Uterus (tissue), 4 donors: ENCODE data around the gene AKAP12. TPM values are rescaled to one million over a fixed set of nuclear protein-coding genes. Genes with fewer than 3 reads are reported as not detected.

Experiments
- DNase-seq, 2 donors: peaks; one replicate each; pipeline ENCODE4 v3.0.0-alpha.2; 2019 to 2020
- H3K27ac ChIP-seq, 2 donors: fragments of 200-600 bp; sonication (generic); 1 replicate in 1 of 2; 2 replicates in 1 of 2; pipeline ENCODE4 v1.5.1; 2016 to 2018
- H3K27me3 ChIP-seq, 2 donors: fragments of 200-600 bp; sonication (generic); one replicate each; pipeline ENCODE4 v1.5.1; 2018 to 2019; ENCODE audit warnings: control low read depth in 1 of 2
- H3K36me3 ChIP-seq, 2 donors: fragments of 200-600 bp; sonication (generic); one replicate each; pipeline ENCODE4 v1.5.1; 2019; ENCODE audit warnings: control low read depth in 1 of 2
- H3K4me1 ChIP-seq, 2 donors: fragments of 200-600 bp; sonication (generic); one replicate each; pipeline ENCODE4 v1.5.1; 2018 to 2019; ENCODE audit warnings: control low read depth in 1 of 2
- H3K4me3 ChIP-seq, 2 donors: fragments of 200-600 bp; sonication (generic); 1 replicate in 1 of 2; 2 replicates in 1 of 2; pipeline ENCODE4 v1.5.1; 2018 to 2019; ENCODE audit warnings: mild to moderate bottlenecking in 1 of 2
- H3K9me3 ChIP-seq, 2 donors: fragments of 200-600 bp; sonication (generic); one replicate each; pipeline ENCODE4 v1.5.1; 2019; ENCODE audit warnings: control low read depth in 1 of 2
- POLR2A ChIP-seq, 2 donors: fragments of 450-650 bp; IDR thresholded peaks; one replicate each; pipeline ENCODE4 v1.6.1; 2016; ENCODE audit warnings: antibody characterized with exemption in 2 of 2, mild to moderate bottlenecking in 1 of 2, moderate library complexity in 1 of 2
- intact Hi-C: fragments of 100-400 bp; cut with DNase I; formaldehyde crosslinking; loops from one replicate; pipeline ENCODE4 v1.15.1; 2023; ENCODE audit warnings: low total_unique reads
- total RNA-seq, 4 donors: library from RNA; depleted of rRNA in 3 of 4; stranded (reverse); fragments of >200 nt in 3 of 4; gene quantifications; one replicate each; pipeline versions ENCODE4 v1.1.0 to v1.2.4, GENCODE V29; 2014 to 2023
- TF ChIP-seq, protein P1 (sequence below), 4 experiments: fragments of 200-600 bp in 2 of 4; fragments of 450-650 bp in 2 of 4; sonication (generic) in 2 of 4; IDR thresholded peaks; one replicate each; pipeline ENCODE4 v1.5.1; 2016 to 2019; ENCODE audit warnings: antibody characterized with exemption in 4 of 4, mild to moderate bottlenecking in 2 of 4, moderate library complexity in 1 of 4
- donor health status: DM: yes; HTN: yes; CAD: no.

AKAP12 gene
- total RNA-seq, 4 donors from 2014 or later = 47.6 to 218 (median 70.2) TPM

DNA sequence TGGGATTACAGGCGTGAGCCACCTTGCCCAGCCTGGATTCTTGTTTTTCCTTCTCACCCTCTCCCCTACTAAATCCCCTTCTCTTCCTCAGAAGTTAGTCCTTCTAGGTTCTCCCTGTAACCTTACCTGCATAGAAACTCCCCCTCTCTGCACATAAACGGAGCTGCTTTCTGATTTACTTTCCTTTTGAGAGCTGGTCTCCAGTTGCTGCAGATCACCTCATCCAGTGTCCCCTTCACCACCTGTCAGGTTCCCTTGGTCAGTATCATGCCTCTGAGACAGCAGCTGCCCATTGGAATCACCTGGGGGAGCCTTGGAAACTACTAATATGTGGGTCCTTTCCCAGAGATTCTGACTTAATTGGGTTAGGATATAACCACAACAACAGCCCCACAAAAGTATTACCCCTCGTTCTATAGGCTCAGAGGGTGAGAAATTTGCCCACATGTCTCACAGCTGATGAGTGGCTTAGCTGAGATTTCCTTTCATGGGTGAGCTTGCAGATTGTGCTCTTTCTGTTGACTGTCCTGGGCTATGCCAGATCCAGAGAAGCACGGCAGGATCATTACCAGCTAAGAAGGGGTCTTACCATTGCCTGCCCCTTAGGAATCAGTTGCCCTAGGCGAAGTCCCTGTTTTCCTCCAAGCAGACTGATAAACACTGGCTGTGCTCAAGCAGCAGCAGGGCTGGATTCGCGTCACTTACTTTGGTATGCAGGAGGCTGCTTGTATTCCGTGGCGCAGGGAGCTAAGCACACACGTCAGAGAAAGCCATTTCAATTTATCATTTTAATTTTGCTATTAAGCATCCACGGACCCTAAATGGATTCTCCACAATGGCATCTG is 51.3 kb downstream of the AKAP12 start:
- Histone ChIP-seq H3K4me1 (peaks cover 0 to 16% of the 10 kb centered on the region in 2 donors), H3K27ac (peak overlapping the region; percentile 70 to 80), H3K27me3 (no peaks in the 10 kb centered on the region), H3K9me3 (no peaks in the 10 kb centered on the region), H3K4me3 (peak overlapping the region in 1 of 2 donors; percentile 6), H3K36me3 (no peaks in the 10 kb centered on the region)
- TF ChIP-seq, protein P1, sequence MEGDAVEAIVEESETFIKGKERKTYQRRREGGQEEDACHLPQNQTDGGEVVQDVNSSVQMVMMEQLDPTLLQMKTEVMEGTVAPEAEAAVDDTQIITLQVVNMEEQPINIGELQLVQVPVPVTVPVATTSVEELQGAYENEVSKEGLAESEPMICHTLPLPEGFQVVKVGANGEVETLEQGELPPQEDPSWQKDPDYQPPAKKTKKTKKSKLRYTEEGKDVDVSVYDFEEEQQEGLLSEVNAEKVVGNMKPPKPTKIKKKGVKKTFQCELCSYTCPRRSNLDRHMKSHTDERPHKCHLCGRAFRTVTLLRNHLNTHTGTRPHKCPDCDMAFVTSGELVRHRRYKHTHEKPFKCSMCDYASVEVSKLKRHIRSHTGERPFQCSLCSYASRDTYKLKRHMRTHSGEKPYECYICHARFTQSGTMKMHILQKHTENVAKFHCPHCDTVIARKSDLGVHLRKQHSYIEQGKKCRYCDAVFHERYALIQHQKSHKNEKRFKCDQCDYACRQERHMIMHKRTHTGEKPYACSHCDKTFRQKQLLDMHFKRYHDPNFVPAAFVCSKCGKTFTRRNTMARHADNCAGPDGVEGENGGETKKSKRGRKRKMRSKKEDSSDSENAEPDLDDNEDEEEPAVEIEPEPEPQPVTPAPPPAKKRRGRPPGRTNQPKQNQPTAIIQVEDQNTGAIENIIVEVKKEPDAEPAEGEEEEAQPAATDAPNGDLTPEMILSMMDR (IDR thresholded peaks at IDR 0.05) = no peak
- TF ChIP-seq POLR2A (IDR thresholded peaks at IDR 0.05) = no peak
- intact Hi-C loops = no loop called here
- peak; percentile 56 to 66 for DNase-seq

DNA sequence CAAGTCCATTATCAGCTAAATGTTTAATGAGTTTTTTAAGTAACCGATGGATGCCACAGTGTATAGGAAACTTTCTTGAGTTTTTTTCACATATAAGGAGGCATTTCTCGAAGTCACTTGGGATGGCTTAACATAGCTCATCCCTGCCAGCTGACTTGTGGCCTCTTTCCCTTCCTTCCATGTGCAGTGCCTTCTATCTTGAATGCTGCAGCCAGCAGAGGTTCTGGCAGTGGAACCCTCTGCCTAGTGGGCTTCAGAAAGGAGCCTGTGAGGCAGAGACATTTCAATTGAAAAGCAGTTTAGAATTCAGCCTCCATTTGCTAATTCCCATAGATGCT is 51.9 kb downstream of the AKAP12 start:
- Histone ChIP-seq H3K36me3 (no peaks in the 10 kb centered on the region), H3K9me3 (no peaks in the 10 kb centered on the region), H3K27ac (peak overlapping the region; percentile 70 to 80), H3K4me1 (peaks cover 0 to 16% of the 10 kb centered on the region in 2 donors), H3K4me3 (peak overlapping the region in 1 of 2 donors; percentile 6), H3K27me3 (no peaks in the 10 kb centered on the region)
- intact Hi-C loops = no loop called here
- TF ChIP-seq POLR2A (IDR thresholded peaks at IDR 0.05) = no peak
- TF ChIP-seq, protein P1 (IDR thresholded peaks at IDR 0.05) = no peak
- no peak for DNase-seq

DNA sequence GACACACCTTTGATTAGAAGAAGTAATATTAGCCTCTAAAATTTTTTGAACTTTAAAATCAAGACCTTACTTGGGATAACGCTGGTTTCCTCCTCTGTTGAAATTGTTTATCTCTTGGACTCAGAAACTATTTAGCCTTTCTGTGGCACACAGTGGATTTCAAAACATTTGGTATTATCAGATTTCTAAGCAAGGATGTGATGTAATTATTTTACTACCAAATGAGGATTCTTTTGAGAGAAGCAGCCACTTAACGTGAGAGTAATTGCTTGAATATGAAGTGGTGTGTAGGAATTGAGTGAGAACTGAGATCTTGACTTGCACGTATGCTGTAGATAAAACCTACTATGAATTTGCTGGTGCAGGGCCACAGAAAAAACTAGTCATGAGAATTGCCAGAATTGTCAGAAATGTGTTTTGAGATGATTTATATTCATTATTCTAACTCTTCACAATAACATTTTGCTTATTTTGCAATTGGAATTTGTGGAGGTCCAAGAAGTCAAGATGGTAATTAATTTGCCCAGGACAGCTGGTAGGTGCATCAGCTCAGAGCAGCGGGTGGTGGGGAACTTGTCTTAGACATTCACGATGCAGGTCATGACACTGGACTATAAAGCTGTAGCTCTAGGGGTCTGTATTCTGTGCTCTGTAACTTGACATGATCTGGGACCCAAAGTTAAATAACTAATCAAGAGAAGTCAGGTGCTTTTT is 53.4 kb downstream of the AKAP12 start:
- H3K4me3 ChIP-seq = no peak overlapping the region
- intact Hi-C loops = no loop called here
- no peaks in the 10 kb centered on the region for H3K36me3 ChIP-seq
- peaks cover 0 to 16% of the 10 kb centered on the region in 2 donors for H3K4me1 ChIP-seq
- H3K27ac ChIP-seq = peak overlapping the region; percentile 70 to 80
- TF ChIP-seq, protein P1 (IDR thresholded peaks at IDR 0.05) = no peak
- TF ChIP-seq POLR2A (IDR thresholded peaks at IDR 0.05) = no peak
- no peaks in the 10 kb centered on the region for H3K9me3 ChIP-seq
- DNase-seq = no peak
- H3K27me3 ChIP-seq = no peaks in the 10 kb centered on the region

DNA sequence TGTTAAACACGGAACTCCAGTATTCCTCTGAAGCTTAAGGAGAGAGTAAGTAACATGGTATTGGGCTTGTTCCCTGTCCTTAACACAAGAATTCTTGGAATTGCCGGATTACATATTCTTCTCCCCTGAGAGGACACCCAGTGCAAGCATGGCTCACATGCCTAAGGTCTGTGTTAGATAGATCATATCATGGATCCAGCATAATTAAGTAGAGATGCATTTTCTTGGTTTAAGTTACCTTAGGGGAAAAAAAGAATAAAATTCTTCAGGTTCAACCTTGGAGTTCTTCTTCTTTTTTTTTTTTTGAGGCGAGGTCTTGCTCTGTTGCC is 53.9 kb downstream of the AKAP12 start:
- Histone ChIP-seq H3K9me3 (no peaks in the 10 kb centered on the region), H3K4me1 (peaks cover 0 to 16% of the 10 kb centered on the region in 2 donors), H3K36me3 (no peaks in the 10 kb centered on the region), H3K27ac (peak overlapping the region; percentile 19 to 80), H3K27me3 (no peaks in the 10 kb centered on the region), H3K4me3 (no peak overlapping the region)
- no peak for TF ChIP-seq POLR2A (IDR thresholded peaks at IDR 0.05)
- TF ChIP-seq, protein P1 (IDR thresholded peaks at IDR 0.05) = no peak
- no peak for DNase-seq
- intact Hi-C loops = no loop called here

DNA sequence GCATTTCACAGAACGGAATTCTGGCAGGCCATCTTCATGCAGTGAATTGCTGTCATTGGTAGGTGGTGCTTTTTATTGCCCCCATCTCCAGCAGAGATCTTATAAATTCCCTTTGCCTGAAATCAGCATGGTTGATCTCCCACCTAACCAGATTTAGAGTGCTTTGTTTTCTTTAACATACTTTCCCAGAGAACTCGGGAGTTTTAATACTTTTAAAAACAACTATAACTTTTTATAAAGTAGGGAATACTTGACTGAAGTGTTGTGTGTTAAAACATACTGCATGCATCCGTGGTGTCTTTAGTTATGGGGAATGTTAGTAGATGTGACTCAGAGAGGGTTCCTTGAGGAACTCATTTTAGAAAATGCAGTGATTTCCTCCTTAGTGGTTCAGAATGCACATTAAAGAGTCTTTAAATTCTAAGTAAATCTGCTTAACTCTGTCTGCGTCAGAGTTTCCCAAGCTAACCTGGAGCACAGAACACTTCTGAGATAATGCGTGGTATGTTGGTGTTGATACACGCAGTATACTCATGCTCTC is 54.9 kb downstream of the AKAP12 start:
- intact Hi-C loops = no loop called here
- H3K27me3 ChIP-seq = no peaks in the 10 kb centered on the region
- no peak overlapping the region for H3K4me3 ChIP-seq
- no peaks in the 10 kb centered on the region for H3K9me3 ChIP-seq
- H3K27ac ChIP-seq = peak overlapping the region in 1 of 2 donors; percentile 80
- no peaks in the 10 kb centered on the region for H3K36me3 ChIP-seq
- TF ChIP-seq, protein P1 (IDR thresholded peaks at IDR 0.05) = no peak
- TF ChIP-seq POLR2A (IDR thresholded peaks at IDR 0.05) = no peak
- H3K4me1 ChIP-seq = peaks cover 0 to 22% of the 10 kb centered on the region in 2 donors
- DNase-seq = no peak
